PFSK-1 (cell line): ENCODE data around the gene PINK1.

Experiments
- FOXP2 ChIP-seq: optimal IDR thresholded peaks from 2 replicates; pipeline ENCODE3; 2011; ENCODE audit warnings: borderline replicate concordance, control low read depth, inconsistent platforms; ENCODE audit not compliant: insufficient read depth; ENCODE audit errors: extremely low read length, extremely low read depth
- POLR2AphosphoS5 ChIP-seq: IDR thresholded peaks from 2 replicates; pipeline ENCODE4 v1.6.1; 2012; ENCODE audit warnings: low read depth, mild to moderate bottlenecking, control low read depth, low read length, moderate library complexity
- SIN3A ChIP-seq: IDR thresholded peaks from 2 replicates; pipeline ENCODE4 v1.6.1; 2012; ENCODE audit warnings: mild to moderate bottlenecking, low read length, moderate library complexity, borderline replicate concordance; ENCODE audit not compliant: insufficient read depth
- TAF1 ChIP-seq: IDR thresholded peaks from 2 replicates; pipeline ENCODE4 v1.6.1; 2012; ENCODE audit warnings: low read length, control low read depth, borderline replicate concordance; ENCODE audit not compliant: insufficient read depth
- TF ChIP-seq, protein P1 (sequence below), 2 experiments: IDR thresholded peaks; 2 replicates each; pipeline versions ENCODE4 v1.6.1 to v1.8.0; 2011 to 2012; ENCODE audit warnings: low read depth in 2 of 2, low read length in 2 of 2, control low read depth in 1 of 2, inconsistent platforms in 1 of 2, mild to moderate bottlenecking in 1 of 2, moderate library complexity in 1 of 2; ENCODE audit not compliant: insufficient read depth in 1 of 2

DNA sequence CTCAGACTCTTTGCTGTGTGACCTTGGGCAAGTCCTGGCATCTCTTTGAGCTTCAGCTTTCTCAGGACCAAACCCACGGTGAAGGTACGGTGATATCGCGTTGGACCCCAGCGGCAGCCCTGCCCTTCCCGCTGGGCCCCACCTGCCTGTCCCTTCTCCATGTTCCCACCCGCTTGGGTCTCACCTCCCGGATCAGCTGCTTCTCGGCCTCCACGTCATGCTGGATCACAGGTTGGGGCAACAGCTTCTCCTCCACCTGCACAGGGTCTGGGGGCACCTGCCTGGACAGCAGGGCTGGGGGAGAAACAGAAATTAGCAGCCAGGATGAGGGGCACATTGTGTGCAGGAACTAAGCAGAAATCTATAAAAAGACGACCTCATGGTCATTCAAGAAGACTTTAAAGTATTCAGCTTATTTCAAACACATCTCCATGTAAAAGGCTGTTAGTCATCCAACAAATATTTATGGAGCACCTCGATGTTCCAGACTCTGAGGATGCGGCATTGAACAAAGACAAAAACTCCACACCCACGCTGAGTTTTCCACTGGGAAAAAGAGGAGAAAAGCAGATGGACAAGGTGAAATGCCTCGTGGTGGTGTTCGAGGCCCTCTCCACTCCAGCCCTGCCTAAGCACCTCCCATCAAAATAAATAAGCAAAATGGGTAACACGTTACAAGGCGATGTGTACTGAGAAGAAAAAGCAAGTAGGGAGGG lies 65.1 kb downstream of the PINK1 start:
- TF ChIP-seq POLR2AphosphoS5 (no peak), TAF1 (no peak), SIN3A (no peak), FOXP2 (no peak)
- TF ChIP-seq, protein P1, sequence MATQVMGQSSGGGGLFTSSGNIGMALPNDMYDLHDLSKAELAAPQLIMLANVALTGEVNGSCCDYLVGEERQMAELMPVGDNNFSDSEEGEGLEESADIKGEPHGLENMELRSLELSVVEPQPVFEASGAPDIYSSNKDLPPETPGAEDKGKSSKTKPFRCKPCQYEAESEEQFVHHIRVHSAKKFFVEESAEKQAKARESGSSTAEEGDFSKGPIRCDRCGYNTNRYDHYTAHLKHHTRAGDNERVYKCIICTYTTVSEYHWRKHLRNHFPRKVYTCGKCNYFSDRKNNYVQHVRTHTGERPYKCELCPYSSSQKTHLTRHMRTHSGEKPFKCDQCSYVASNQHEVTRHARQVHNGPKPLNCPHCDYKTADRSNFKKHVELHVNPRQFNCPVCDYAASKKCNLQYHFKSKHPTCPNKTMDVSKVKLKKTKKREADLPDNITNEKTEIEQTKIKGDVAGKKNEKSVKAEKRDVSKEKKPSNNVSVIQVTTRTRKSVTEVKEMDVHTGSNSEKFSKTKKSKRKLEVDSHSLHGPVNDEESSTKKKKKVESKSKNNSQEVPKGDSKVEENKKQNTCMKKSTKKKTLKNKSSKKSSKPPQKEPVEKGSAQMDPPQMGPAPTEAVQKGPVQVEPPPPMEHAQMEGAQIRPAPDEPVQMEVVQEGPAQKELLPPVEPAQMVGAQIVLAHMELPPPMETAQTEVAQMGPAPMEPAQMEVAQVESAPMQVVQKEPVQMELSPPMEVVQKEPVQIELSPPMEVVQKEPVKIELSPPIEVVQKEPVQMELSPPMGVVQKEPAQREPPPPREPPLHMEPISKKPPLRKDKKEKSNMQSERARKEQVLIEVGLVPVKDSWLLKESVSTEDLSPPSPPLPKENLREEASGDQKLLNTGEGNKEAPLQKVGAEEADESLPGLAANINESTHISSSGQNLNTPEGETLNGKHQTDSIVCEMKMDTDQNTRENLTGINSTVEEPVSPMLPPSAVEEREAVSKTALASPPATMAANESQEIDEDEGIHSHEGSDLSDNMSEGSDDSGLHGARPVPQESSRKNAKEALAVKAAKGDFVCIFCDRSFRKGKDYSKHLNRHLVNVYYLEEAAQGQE (IDR thresholded peaks at IDR 0.05; ENCODE audit: insufficient read depth in 1 of 2, low read depth in 2 of 2, low read length in 2 of 2), result no peak
